HepG2 (cell line): ENCODE results near the gene VGF. TPM values are rescaled to one million over a fixed set of nuclear protein-coding genes. Genes with fewer than 3 reads are reported as not detected.

Experiments used
- ATAC-seq: fragments of 200-7000 bp; cut with Tn5 transposase; 3 replicates; pipeline ENCODE4 v1.9.1; 2020; ENCODE audit warnings: mild to moderate bottlenecking, moderate library complexity
- BruUV-seq: library from RNA; stranded (reverse); fragments of 400-500 nt; replicated peaks from 2 replicates; lab custom pipeline; 2021; lab: Mats Ljungman, UMichigan
- CTCF ChIA-PET: fragments of 300-600 bp; formaldehyde crosslinking; extraction: SDS; loops from one replicate; lab custom pipeline; 2021; ENCODE audit warnings: low total read pairs, inconsistent platforms, low intra/inter-chr PET ratio; lab: Yijun Ruan, JAX
- POLR2A ChIA-PET: fragments of 350-600 bp; sonication (Branson Sonifier 250); formaldehyde crosslinking; loops from one replicate; lab custom pipeline; 2020; ENCODE audit warnings: antibody characterized with exemption, inconsistent platforms; lab: Yijun Ruan, JAX
- DNase-seq: peaks from one replicate; pipeline ENCODE4 v3.0.0-alpha.2; 2015; ENCODE audit warnings: low spot score
- FAIRE-seq: peaks from 3 replicates; lab custom pipeline; 2011; peaks lifted over from hg19 to GRCh38; lab: Jason Lieb, UNC
- H2AFZ ChIP-seq: one replicate; pipeline ENCODE4 v1.6.1; 2011; ENCODE audit warnings: low read length, inconsistent platforms
- H3K27ac ChIP-seq: fragments of 300-600 bp; 3 replicates; pipeline ENCODE4 v1.8.0; 2011; ENCODE audit warnings: mixed run types, mild to moderate bottlenecking, mixed read lengths, low read length, inconsistent platforms; ENCODE audit not compliant: insufficient read depth; ENCODE audit errors: extremely low read length
- H3K27me3 ChIP-seq, 2 experiments: fragments of 200-600 bp in 1 of 2; 2 replicates in 1 of 2; 3 replicates in 1 of 2; pipeline versions ENCODE4 v1.6.0 to v1.8.0; 2011; ENCODE audit warnings: low read length in 2 of 2, mild to moderate bottlenecking in 2 of 2, moderate library complexity in 2 of 2, inconsistent platforms in 1 of 2; ENCODE audit not compliant: insufficient read depth in 2 of 2, control insufficient read depth in 1 of 2
- H3K36me3 ChIP-seq, 2 experiments: fragments of 200-600 bp in 1 of 2; replicated peaks in 1 of 2; 2 replicates in 1 of 2; 3 replicates in 1 of 2; pipeline versions ENCODE4 v1.5.1 to v1.8.0; 2011; ENCODE audit warnings: low read length in 2 of 2, inconsistent platforms in 1 of 2; ENCODE audit not compliant: insufficient read depth in 2 of 2, control insufficient read depth in 1 of 2
- H3K4me1 ChIP-seq: 2 replicates; pipeline ENCODE4 v1.5.1; 2012; ENCODE audit warnings: low read length, inconsistent platforms; ENCODE audit not compliant: insufficient read depth
- H3K4me2 ChIP-seq: 2 replicates; pipeline ENCODE4 v1.6.0; 2011; ENCODE audit warnings: low read depth, low read length, inconsistent platforms
- H3K4me3 ChIP-seq, 3 experiments: fragments of 200-600 bp in 1 of 3; sonication (generic), shearing (Covaris generic) in 1 of 3; replicated peaks in 1 of 3; 2 replicates each; pipeline ENCODE4 v1.5.1; 2011 to 2016; ENCODE audit warnings: low read length in 3 of 3, inconsistent platforms in 2 of 3, low read depth in 2 of 3, mild to moderate bottlenecking in 2 of 3, control low read depth in 1 of 3, mixed read lengths in 1 of 3; ENCODE audit not compliant: insufficient read depth in 1 of 3
- H3K79me2 ChIP-seq: one replicate; pipeline ENCODE4 v1.6.1; 2011; ENCODE audit warnings: low read length, inconsistent platforms; ENCODE audit not compliant: insufficient read depth
- H3K9ac ChIP-seq: 2 replicates; pipeline ENCODE4 v1.6.0; 2011; ENCODE audit warnings: mild to moderate bottlenecking, low read depth, low read length, inconsistent platforms; ENCODE audit not compliant: insufficient read depth
- H3K9me3 ChIP-seq: 2 replicates; pipeline ENCODE4 v1.5.1; 2012; ENCODE audit warnings: mild to moderate bottlenecking, low read length
- H4K20me1 ChIP-seq: 2 replicates; pipeline ENCODE4 v1.6.0; 2011; ENCODE audit warnings: inconsistent platforms, mild to moderate bottlenecking, low read length, moderate library complexity; ENCODE audit not compliant: insufficient read depth
- AGO1 ChIP-seq: fragments of 200-400 bp; formaldehyde crosslinking; IDR thresholded peaks from 2 replicates; pipeline ENCODE4 v1.6.1; 2017; ENCODE audit warnings: mild to moderate bottlenecking, low read depth, low read length, moderate library complexity; ENCODE audit not compliant: poor library complexity, severe bottlenecking
- AGO2 ChIP-seq: fragments of 200-400 bp; formaldehyde crosslinking; optimal IDR thresholded peaks from 2 replicates; pipeline ENCODE3; 2017; ENCODE audit warnings: mild to moderate bottlenecking, low read depth, low read length, moderate library complexity
- AKAP8 ChIP-seq: sonication (generic); formaldehyde crosslinking; IDR thresholded peaks from 2 replicates; pipeline ENCODE4 v1.5.1; 2020; ENCODE audit warnings: mild to moderate bottlenecking, missing genetic modification reagents
- DR1 ChIP-seq: sonication (generic); formaldehyde crosslinking; IDR thresholded peaks from 2 replicates; pipeline ENCODE4 v1.8.0; 2021; ENCODE audit warnings: mild to moderate bottlenecking, missing genetic modification reagents, inconsistent platforms
- KLF9 ChIP-seq: IDR thresholded peaks from 2 replicates; pipeline ENCODE4 v1.6.1; 2016; ENCODE audit warnings: low read depth
- POLR2A ChIP-seq, 2 experiments: IDR thresholded peaks; 2 replicates each; pipeline ENCODE4 v1.6.1; 2011; ENCODE audit warnings: low read depth in 2 of 2, low read length in 2 of 2, mild to moderate bottlenecking in 1 of 2, moderate library complexity in 1 of 2; ENCODE audit not compliant: insufficient read depth in 1 of 2
- PRPF4 ChIP-seq: fragments of 200-400 bp; formaldehyde crosslinking; IDR thresholded peaks from 2 replicates; pipeline ENCODE4 v1.6.1; 2016; ENCODE audit warnings: low read length, low read depth; ENCODE audit not compliant: poor library complexity, severe bottlenecking
- RBFOX2 ChIP-seq: fragments of 200-400 bp; formaldehyde crosslinking; IDR thresholded peaks from 2 replicates; pipeline ENCODE4 v1.6.1; 2017; ENCODE audit warnings: low read depth, mild to moderate bottlenecking, low read length
- RBM39 ChIP-seq: fragments of 200-400 bp; formaldehyde crosslinking; IDR thresholded peaks from one replicate; pipeline ENCODE4 v1.6.1; 2018; ENCODE audit warnings: antibody characterized with exemption, mild to moderate bottlenecking, low read depth, low read length; ENCODE audit not compliant: poor library complexity, severe bottlenecking
- RORA ChIP-seq: sonication (generic); formaldehyde crosslinking; IDR thresholded peaks from 2 replicates; pipeline ENCODE4 v1.5.0; 2020; ENCODE audit warnings: mild to moderate bottlenecking, missing genetic modification reagents, moderate library complexity
- SIN3B ChIP-seq: fragments of 150-350 bp; IDR thresholded peaks from 2 replicates; pipeline ENCODE4 v1.6.1; 2014; ENCODE audit warnings: low read length
- ZC3H4 ChIP-seq: sonication (generic); formaldehyde crosslinking; IDR thresholded peaks from 2 replicates; pipeline ENCODE4 v1.4.0; 2020; ENCODE audit warnings: missing genetic modification reagents, borderline replicate concordance
- ZNF101 ChIP-seq: sonication (generic); formaldehyde crosslinking; IDR thresholded peaks from 2 replicates; pipeline ENCODE4 v1.4.0; 2020; ENCODE audit warnings: mild to moderate bottlenecking, low read depth, missing genetic modification reagents, borderline replicate concordance
- ZNF326 ChIP-seq: sonication (generic); formaldehyde crosslinking; IDR thresholded peaks from 2 replicates; pipeline ENCODE4 v1.4.0; 2020; ENCODE audit warnings: missing genetic modification reagents, borderline replicate concordance
- ZNF792 ChIP-seq: IDR thresholded peaks from 2 replicates; pipeline ENCODE4 v1.6.1; 2016
- ZNF879 ChIP-seq: sonication (generic); formaldehyde crosslinking; IDR thresholded peaks from 2 replicates; pipeline ENCODE4 v1.8.1; 2023; ENCODE audit warnings: missing genetic modification reagents
- WGBS: methylation state at CpG from one replicate; pipeline ENCODE4 v1.1.6; 2017; ENCODE audit warnings: low lambda C conversion rate; 5-methylcytosine and 5-hydroxymethylcytosine counted together
- in situ Hi-C: cut with HindIII; loops from 2 replicates; pipeline ENCODE4 v1.10.0; 2017; ENCODE audit warnings: low pct_unique_long_range_greater_than_20kb; ENCODE audit not compliant: extremely low pct_ligation_motif_present
- intact Hi-C: fragments of 100-400 bp; cut with micrococcal nuclease; formaldehyde crosslinking; loops from one replicate; pipeline ENCODE4 v1.10.0; 2022; ENCODE audit not compliant: unreplicated experiment
- polyA plus RNA-seq, 8 experiments: library from polyadenylated mRNA; depleted of rRNA in 3 of 8; stranded (reverse) in 7 of 8; unstranded in 1 of 8; fragments of >200 nt; fragmentation: Illumina TruSeq in 4 of 8; extraction: Trizol in 4 of 8; gene quantifications; 2 replicates each; pipeline versions ENCODE4 v1.2.1 to v1.2.3, GENCODE V29; 2011 to 2016; ENCODE audit warnings: low read depth in 4 of 8, missing spikeins in 1 of 8, mixed read lengths in 1 of 8; ENCODE audit not compliant: insufficient read depth in 1 of 8
- total RNA-seq, 5 experiments: library from RNA; depleted of rRNA; stranded (reverse); fragments of >200 nt; fragmentation: Illumina TruSeq; extraction: Trizol; gene quantifications; 2 replicates each; pipeline ENCODE4 v1.2.3, GENCODE V29; 2016; ENCODE audit warnings: low read depth in 1 of 5
- TF ChIP-seq, protein P1 (sequence below): sonication (generic); formaldehyde crosslinking; IDR thresholded peaks from 2 replicates; pipeline ENCODE4 v1.8.1; 2023; ENCODE audit warnings: missing genetic modification reagents, inconsistent platforms, borderline replicate concordance

The VGF gene
- total and polyA plus RNA-seq, 2 of the 13 experiments (the other 11 are each of a cell fraction or from before 2014, with no cell fraction given): 0.12 to 0.46 TPM

DNA sequence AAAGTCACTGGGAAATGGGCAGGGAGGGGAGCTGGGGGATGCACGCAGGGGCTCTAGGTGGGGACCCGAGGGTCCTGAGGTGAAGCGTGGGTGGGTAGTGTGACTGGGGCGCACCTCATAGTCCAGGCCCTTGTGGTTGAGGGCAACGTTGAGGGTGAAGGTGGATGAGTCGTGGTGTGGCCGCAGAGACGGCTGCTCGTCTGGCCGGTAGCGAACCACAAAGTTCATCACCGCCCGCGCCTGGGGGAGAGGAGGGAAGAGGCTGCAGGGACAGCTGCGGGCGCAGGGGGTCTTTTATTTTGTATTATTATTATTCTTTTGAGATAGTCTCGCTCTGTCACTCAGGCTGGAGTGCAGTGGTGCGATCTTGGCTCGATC lies 41.3 kb upstream of the VGF start:
- WGBS: 94% methylated on average over 18 of the region's 19 CpGs
- TF ChIP-seq ZNF879 (CRISPR knock-in tag) (no peak), ZNF326 (CRISPR knock-in tag) (no peak), RBM39 (no peak), PRPF4 (no peak), AGO1 (peak; percentile 71), RBFOX2 (0 out of 2 replicates have a peak, but pooled peaks have one; percentile 53), AGO2 (peak; percentile 6), SIN3B (no peak), RORA (CRISPR knock-in tag) (no peak), KLF9 (CRISPR knock-in tag) (no peak), DR1 (CRISPR knock-in tag) (no peak), ZNF792 (no peak), ZNF101 (CRISPR knock-in tag) (no peak), AKAP8 (CRISPR knock-in tag) (no peak), POLR2A (IDR thresholded peaks at IDR 0.05; ENCODE audit: insufficient read depth in 1 of 2, low read depth in 2 of 2, low read length in 2 of 2) (peak in 1 of 2 experiments; percentile 43; a peak in 1 of 4 replicates), ZC3H4 (CRISPR knock-in tag) (no peak)
- TF ChIP-seq, protein P1, sequence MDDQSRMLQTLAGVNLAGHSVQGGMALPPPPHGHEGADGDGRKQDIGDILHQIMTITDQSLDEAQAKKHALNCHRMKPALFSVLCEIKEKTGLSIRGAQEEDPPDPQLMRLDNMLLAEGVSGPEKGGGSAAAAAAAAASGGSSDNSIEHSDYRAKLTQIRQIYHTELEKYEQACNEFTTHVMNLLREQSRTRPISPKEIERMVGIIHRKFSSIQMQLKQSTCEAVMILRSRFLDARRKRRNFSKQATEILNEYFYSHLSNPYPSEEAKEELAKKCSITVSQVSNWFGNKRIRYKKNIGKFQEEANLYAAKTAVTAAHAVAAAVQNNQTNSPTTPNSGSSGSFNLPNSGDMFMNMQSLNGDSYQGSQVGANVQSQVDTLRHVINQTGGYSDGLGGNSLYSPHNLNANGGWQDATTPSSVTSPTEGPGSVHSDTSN (CRISPR knock-in tag): no peak
- no TSS peak for BruUV-seq
- Histone ChIP-seq H3K4me1 (peaks cover 19% of the 10 kb centered on the region), H3K9me3 (no peaks in the 10 kb centered on the region), H3K4me2 (no peak overlapping the region), H3K27me3 (no peaks in the 10 kb centered on the region), H4K20me1 (no peaks in the 10 kb centered on the region), H3K27ac (no peak overlapping the region), H3K4me3 (no peak overlapping the region), H3K36me3 (peaks cover 12 to 23% of the 10 kb centered on the region in 2 experiments; a peak in 4 of 5 replicates), H3K9ac (no peak overlapping the region), H2AFZ (no peak overlapping the region), H3K79me2 (no peaks in the 10 kb centered on the region)
- no peak for ATAC-seq
- CTCF ChIA-PET: no interaction called here
- FAIRE-seq: no peak
- in situ Hi-C loops (no loop called here), intact Hi-C loops (no loop called here)
- POLR2A ChIA-PET: interaction anchor here (0.6 to 11.6 kb wide), 3 partner anchors 9 to 93 kb away, joined by 3 to 202 read pairs (median 6); partner anchors contain the start of genes CLDN15, PLOD3 and ZNHIT1
- DNase-seq: no peak
